WTC11 (cell line): Measurements from ENCODE around the gene ATP2B3. TPM values are rescaled to one million over a fixed set of nuclear protein-coding genes. Genes with fewer than 3 reads are reported as not detected.

Experiments
- ATAC-seq: fragments of 200-7000 bp; cut with Tn5 transposase; 2 replicates; pipeline ENCODE4 v1.10.0; 2021; ENCODE audit warnings: mild to moderate bottlenecking, moderate library complexity
- CTCF ChIA-PET: fragments of 300-600 bp; sonication (Branson Sonifier 250); formaldehyde crosslinking; loops from one replicate; lab custom pipeline; 2021; ENCODE audit warnings: antibody characterized with exemption; lab: Charles Lee
- POLR2A ChIA-PET: fragments of 350-600 bp; sonication (Branson Sonifier 250); formaldehyde crosslinking; loops from one replicate; lab custom pipeline; 2021; ENCODE audit warnings: antibody characterized with exemption; lab: Charles Lee
- DNase-seq: peaks from one replicate; pipeline ENCODE4 v3.0.0; 2021; ENCODE audit warnings: low spot score
- H3K27ac Mint-ChIP-seq: 2 replicates; pipeline ENCODE4 v1.8.0; 2021; ENCODE audit warnings: mixed read lengths
- H3K27me3 Mint-ChIP-seq: 2 replicates; pipeline ENCODE4 v1.8.0; 2021; ENCODE audit warnings: low read depth, mild to moderate bottlenecking, moderate library complexity, mixed read lengths
- H3K36me3 Mint-ChIP-seq: 2 replicates; pipeline ENCODE4 v1.8.0; 2021; ENCODE audit warnings: mixed read lengths
- H3K4me1 Mint-ChIP-seq: 2 replicates; pipeline ENCODE4 v1.8.0; 2022; ENCODE audit warnings: mixed read lengths
- H3K4me3 Mint-ChIP-seq: 2 replicates; pipeline ENCODE4 v1.8.0; 2021; ENCODE audit warnings: mild to moderate bottlenecking, moderate library complexity, mixed read lengths
- H3K9me3 Mint-ChIP-seq: 2 replicates; pipeline ENCODE4 v1.8.0; 2021; ENCODE audit warnings: mixed read lengths
- CBFB ChIP-seq: sonication (generic); formaldehyde crosslinking; IDR thresholded peaks from 2 replicates; pipeline ENCODE4 v1.8.1; 2022; ENCODE audit warnings: mild to moderate bottlenecking, low read depth, missing genetic modification reagents
- CREM ChIP-seq: sonication (generic); formaldehyde crosslinking; IDR thresholded peaks from 2 replicates; pipeline ENCODE4 v1.8.1; 2022; ENCODE audit warnings: mild to moderate bottlenecking, missing genetic modification reagents, moderate library complexity
- GABPB1 ChIP-seq: sonication (generic); formaldehyde crosslinking; IDR thresholded peaks from 2 replicates; pipeline ENCODE4 v1.8.1; 2023; ENCODE audit warnings: mild to moderate bottlenecking, missing genetic modification reagents
- GRHL2 ChIP-seq: fragments of 250-450 bp; sonication (Bioruptor Pico); IDR thresholded peaks from 2 replicates; pipeline ENCODE4 v1.8.0; 2022; ENCODE audit warnings: mild to moderate bottlenecking, moderate library complexity; ENCODE audit not compliant: insufficient replicate concordance, severe bottlenecking
- GTF2I ChIP-seq: fragments of 250-450 bp; sonication (Bioruptor Pico); conservative IDR thresholded peaks from 2 replicates; pipeline ENCODE4 v1.4.0; 2021; ENCODE audit warnings: mild to moderate bottlenecking
- HMGXB4 ChIP-seq: sonication (generic); formaldehyde crosslinking; IDR thresholded peaks from 2 replicates; pipeline ENCODE4 v1.8.1; 2023; ENCODE audit warnings: mild to moderate bottlenecking, moderate library complexity, missing genetic modification reagents
- MAX ChIP-seq: sonication (generic); formaldehyde crosslinking; IDR thresholded peaks from 2 replicates; pipeline ENCODE4 v1.8.0; 2022; ENCODE audit warnings: mild to moderate bottlenecking, missing genetic modification reagents
- MXD4 ChIP-seq: fragments of 250-450 bp; sonication (Bioruptor Pico); IDR thresholded peaks from 2 replicates; pipeline ENCODE4 v1.8.0; 2021; ENCODE audit warnings: mild to moderate bottlenecking, moderate library complexity, borderline replicate concordance
- NFATC4 ChIP-seq: fragments of 250-450 bp; sonication (Bioruptor Pico); IDR thresholded peaks from 2 replicates; pipeline ENCODE4 v1.9.0; 2021; ENCODE audit warnings: mild to moderate bottlenecking
- PRRX2 ChIP-seq: fragments of 250-450 bp; sonication (Bioruptor Pico); IDR thresholded peaks from 2 replicates; pipeline ENCODE4 v1.8.0; 2021; ENCODE audit warnings: mild to moderate bottlenecking
- RORB ChIP-seq: fragments of 250-450 bp; sonication (Bioruptor Pico); IDR thresholded peaks from 2 replicates; pipeline ENCODE4 v1.9.0; 2021; ENCODE audit warnings: mild to moderate bottlenecking
- SMAD3 ChIP-seq: sonication (generic); formaldehyde crosslinking; IDR thresholded peaks from 2 replicates; pipeline ENCODE4 v1.8.0; 2022; ENCODE audit warnings: missing genetic modification reagents, mild to moderate bottlenecking, borderline replicate concordance
- SMAD4 ChIP-seq: sonication (generic); formaldehyde crosslinking; IDR thresholded peaks from 2 replicates; pipeline ENCODE4 v1.8.0; 2022; ENCODE audit warnings: mild to moderate bottlenecking, missing genetic modification reagents
- SP1 ChIP-seq: sonication (generic); formaldehyde crosslinking; conservative IDR thresholded peaks from 2 replicates; pipeline ENCODE4 v1.8.1; 2022; ENCODE audit warnings: missing genetic modification reagents
- USF2 ChIP-seq: sonication (generic); formaldehyde crosslinking; IDR thresholded peaks from 2 replicates; pipeline ENCODE4 v1.8.1; 2023; ENCODE audit warnings: mild to moderate bottlenecking, missing genetic modification reagents, moderate library complexity
- ZNF671 ChIP-seq: fragments of 250-450 bp; sonication (Bioruptor Pico); IDR thresholded peaks from 2 replicates; pipeline ENCODE4 v1.8.0; 2021; ENCODE audit warnings: mild to moderate bottlenecking
- total RNA-seq: library from RNA; stranded (reverse); gene quantifications from 3 replicates; pipeline ENCODE4 v1.2.3, GENCODE V29; 2021
- TF ChIP-seq, protein P1 (sequence below): sonication (generic); formaldehyde crosslinking; IDR thresholded peaks from 2 replicates; pipeline ENCODE4 v1.8.0; 2022; ENCODE audit warnings: mild to moderate bottlenecking, missing genetic modification reagents
- TF ChIP-seq, protein P2 (sequence below): sonication (generic); formaldehyde crosslinking; IDR thresholded peaks from 2 replicates; pipeline ENCODE4 v1.8.1; 2023; ENCODE audit warnings: mild to moderate bottlenecking, missing genetic modification reagents, moderate library complexity
- TF ChIP-seq, protein P3 (sequence below): sonication (generic); formaldehyde crosslinking; IDR thresholded peaks from 2 replicates; pipeline ENCODE4 v1.8.1; 2022; ENCODE audit warnings: mild to moderate bottlenecking, missing genetic modification reagents, moderate library complexity, borderline replicate concordance
- TF ChIP-seq, protein P4 (sequence below): sonication (generic); formaldehyde crosslinking; IDR thresholded peaks from 2 replicates; pipeline ENCODE4 v1.8.0; 2022; ENCODE audit warnings: mild to moderate bottlenecking, missing genetic modification reagents
- TF ChIP-seq, protein P5 (sequence below): fragments of 250-450 bp; sonication (Bioruptor Pico); IDR thresholded peaks from 2 replicates; pipeline ENCODE4 v1.9.0; 2021; ENCODE audit warnings: mild to moderate bottlenecking

ATP2B3 gene
- total RNA-seq, 1 experiment from 2014 or later: 0.28 TPM

DNA sequence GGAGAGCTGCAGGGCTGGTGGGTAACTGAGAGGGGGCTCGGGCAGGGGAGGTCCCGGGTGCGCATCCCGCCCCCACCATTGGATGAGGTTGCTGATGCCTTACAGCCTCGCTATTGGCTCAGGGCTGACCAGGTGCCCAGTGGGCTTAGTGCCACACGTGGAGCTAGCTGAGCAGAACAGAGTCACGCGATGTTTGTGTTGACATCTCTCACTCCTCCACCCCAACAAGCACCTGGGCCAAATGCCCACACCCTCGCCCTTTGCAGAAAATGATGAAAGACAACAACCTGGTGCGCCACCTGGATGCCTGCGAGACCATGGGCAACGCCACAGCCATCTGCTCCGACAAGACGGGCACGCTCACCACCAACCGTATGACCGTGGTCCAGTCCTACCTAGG is 31.8 kb downstream of the ATP2B3 start:
- no peaks in the 10 kb centered on the region for H3K36me3 Mint-ChIP-seq
- CTCF ChIA-PET: interaction anchor here (0.6 to 4.2 kb wide), 22 partner anchors 9 to 125 kb away, joined by 3 to 35 read pairs (median 4); partner anchors contain the start of genes DUSP9 and PNCK
- no peaks in the 10 kb centered on the region for H3K4me1 Mint-ChIP-seq
- H3K27me3 Mint-ChIP-seq: no peaks in the 10 kb centered on the region
- POLR2A ChIA-PET: no interaction called here
- no peak overlapping the region for H3K27ac Mint-ChIP-seq
- no peak for DNase-seq
- H3K4me3 Mint-ChIP-seq: no peak overlapping the region
- no peak for TF ChIP-seq GABPB1 (CRISPR knock-in tag)
- no peak for TF ChIP-seq GTF2I (CRISPR knock-in tag)
- TF ChIP-seq PRRX2 (CRISPR knock-in tag): no peak
- no peak for TF ChIP-seq MXD4 (CRISPR knock-in tag)
- no peak for TF ChIP-seq SP1 (CRISPR knock-in tag)
- TF ChIP-seq, protein P1, sequence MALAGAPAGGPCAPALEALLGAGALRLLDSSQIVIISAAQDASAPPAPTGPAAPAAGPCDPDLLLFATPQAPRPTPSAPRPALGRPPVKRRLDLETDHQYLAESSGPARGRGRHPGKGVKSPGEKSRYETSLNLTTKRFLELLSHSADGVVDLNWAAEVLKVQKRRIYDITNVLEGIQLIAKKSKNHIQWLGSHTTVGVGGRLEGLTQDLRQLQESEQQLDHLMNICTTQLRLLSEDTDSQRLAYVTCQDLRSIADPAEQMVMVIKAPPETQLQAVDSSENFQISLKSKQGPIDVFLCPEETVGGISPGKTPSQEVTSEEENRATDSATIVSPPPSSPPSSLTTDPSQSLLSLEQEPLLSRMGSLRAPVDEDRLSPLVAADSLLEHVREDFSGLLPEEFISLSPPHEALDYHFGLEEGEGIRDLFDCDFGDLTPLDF (CRISPR knock-in tag): no peak
- no peak for TF ChIP-seq USF2 (CRISPR knock-in tag)
- TF ChIP-seq HMGXB4: no peak
- no peak for TF ChIP-seq CBFB (CRISPR knock-in tag)
- no peak for TF ChIP-seq SMAD3 (CRISPR knock-in tag)
- no peaks in the 10 kb centered on the region for H3K9me3 Mint-ChIP-seq
- no peak for ATAC-seq

- POLR2A ChIA-PET: no interaction called here
- Mint-ChIP-seq H3K27ac (no peak overlapping the region), H3K4me3 (no peak overlapping the region), H3K9me3 (no peaks in the 10 kb centered on the region), H3K4me1 (no peaks in the 10 kb centered on the region), H3K27me3 (no peaks in the 10 kb centered on the region)
- DNase-seq (peak; percentile 36), ATAC-seq (peak; percentile 66)
- CTCF ChIA-PET: interaction anchor here (0.6 to 4.2 kb wide), 27 partner anchors 9 to 159 kb away, joined by 3 to 35 read pairs (median 4); partner anchors contain the start of genes DUSP9 and PNCK
- TF ChIP-seq RORB (CRISPR knock-in tag) (no peak), CREM (CRISPR knock-in tag) (no peak), GRHL2 (CRISPR knock-in tag) (no peak), MAX (CRISPR knock-in tag) (no peak)
- TF ChIP-seq, protein P2, sequence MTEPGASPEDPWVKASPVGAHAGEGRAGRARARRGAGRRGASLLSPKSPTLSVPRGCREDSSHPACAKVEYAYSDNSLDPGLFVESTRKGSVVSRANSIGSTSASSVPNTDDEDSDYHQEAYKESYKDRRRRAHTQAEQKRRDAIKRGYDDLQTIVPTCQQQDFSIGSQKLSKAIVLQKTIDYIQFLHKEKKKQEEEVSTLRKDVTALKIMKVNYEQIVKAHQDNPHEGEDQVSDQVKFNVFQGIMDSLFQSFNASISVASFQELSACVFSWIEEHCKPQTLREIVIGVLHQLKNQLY (CRISPR knock-in tag): no peak
- TF ChIP-seq, protein P3, sequence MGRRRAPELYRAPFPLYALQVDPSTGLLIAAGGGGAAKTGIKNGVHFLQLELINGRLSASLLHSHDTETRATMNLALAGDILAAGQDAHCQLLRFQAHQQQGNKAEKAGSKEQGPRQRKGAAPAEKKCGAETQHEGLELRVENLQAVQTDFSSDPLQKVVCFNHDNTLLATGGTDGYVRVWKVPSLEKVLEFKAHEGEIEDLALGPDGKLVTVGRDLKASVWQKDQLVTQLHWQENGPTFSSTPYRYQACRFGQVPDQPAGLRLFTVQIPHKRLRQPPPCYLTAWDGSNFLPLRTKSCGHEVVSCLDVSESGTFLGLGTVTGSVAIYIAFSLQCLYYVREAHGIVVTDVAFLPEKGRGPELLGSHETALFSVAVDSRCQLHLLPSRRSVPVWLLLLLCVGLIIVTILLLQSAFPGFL (CRISPR knock-in tag): no peak
- TF ChIP-seq, all 79 proteins: peak for 0
- no peaks in the 10 kb centered on the region for H3K36me3 Mint-ChIP-seq
These were observed 32.4 kb downstream of the ATP2B3 start for GRCh38 chrX:153549807-153550206.

GRCh38 chrX:153551135-153551534 is 33.7 kb downstream of the ATP2B3 start:
- Mint-ChIP-seq H3K36me3 (no peaks in the 10 kb centered on the region), H3K27me3 (no peaks in the 10 kb centered on the region), H3K9me3 (no peaks in the 10 kb centered on the region), H3K27ac (no peak overlapping the region), H3K4me3 (no peak overlapping the region), H3K4me1 (no peaks in the 10 kb centered on the region)
- CTCF ChIA-PET: interaction anchor here (1.0 to 1.6 kb wide), 2 partner anchors 12 to 85 kb away, joined by 3 read pairs; no protein-coding TSS in a partner anchor
- no peak for DNase-seq
- ATAC-seq: no peak
- POLR2A ChIA-PET: no interaction called here
- TF ChIP-seq NFATC4 (CRISPR knock-in tag): no peak
- TF ChIP-seq, protein P4, sequence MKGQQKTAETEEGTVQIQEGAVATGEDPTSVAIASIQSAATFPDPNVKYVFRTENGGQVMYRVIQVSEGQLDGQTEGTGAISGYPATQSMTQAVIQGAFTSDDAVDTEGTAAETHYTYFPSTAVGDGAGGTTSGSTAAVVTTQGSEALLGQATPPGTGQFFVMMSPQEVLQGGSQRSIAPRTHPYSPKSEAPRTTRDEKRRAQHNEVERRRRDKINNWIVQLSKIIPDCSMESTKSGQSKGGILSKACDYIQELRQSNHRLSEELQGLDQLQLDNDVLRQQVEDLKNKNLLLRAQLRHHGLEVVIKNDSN: no peak
- no peak for TF ChIP-seq ZNF671
- no peak for TF ChIP-seq SP1 (CRISPR knock-in tag)
- no peak for TF ChIP-seq SMAD4 (CRISPR knock-in tag)
- TF ChIP-seq, protein P2 (CRISPR knock-in tag): no peak
- TF ChIP-seq, protein P5, sequence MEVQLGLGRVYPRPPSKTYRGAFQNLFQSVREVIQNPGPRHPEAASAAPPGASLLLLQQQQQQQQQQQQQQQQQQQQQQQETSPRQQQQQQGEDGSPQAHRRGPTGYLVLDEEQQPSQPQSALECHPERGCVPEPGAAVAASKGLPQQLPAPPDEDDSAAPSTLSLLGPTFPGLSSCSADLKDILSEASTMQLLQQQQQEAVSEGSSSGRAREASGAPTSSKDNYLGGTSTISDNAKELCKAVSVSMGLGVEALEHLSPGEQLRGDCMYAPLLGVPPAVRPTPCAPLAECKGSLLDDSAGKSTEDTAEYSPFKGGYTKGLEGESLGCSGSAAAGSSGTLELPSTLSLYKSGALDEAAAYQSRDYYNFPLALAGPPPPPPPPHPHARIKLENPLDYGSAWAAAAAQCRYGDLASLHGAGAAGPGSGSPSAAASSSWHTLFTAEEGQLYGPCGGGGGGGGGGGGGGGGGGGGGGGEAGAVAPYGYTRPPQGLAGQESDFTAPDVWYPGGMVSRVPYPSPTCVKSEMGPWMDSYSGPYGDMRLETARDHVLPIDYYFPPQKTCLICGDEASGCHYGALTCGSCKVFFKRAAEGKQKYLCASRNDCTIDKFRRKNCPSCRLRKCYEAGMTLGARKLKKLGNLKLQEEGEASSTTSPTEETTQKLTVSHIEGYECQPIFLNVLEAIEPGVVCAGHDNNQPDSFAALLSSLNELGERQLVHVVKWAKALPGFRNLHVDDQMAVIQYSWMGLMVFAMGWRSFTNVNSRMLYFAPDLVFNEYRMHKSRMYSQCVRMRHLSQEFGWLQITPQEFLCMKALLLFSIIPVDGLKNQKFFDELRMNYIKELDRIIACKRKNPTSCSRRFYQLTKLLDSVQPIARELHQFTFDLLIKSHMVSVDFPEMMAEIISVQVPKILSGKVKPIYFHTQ (CRISPR knock-in tag): no peak
- TF ChIP-seq CREM (CRISPR knock-in tag): no peak
